Measurements from ENCODE around the gene YY1.

- TF ChIP-seq, protein P1, sequence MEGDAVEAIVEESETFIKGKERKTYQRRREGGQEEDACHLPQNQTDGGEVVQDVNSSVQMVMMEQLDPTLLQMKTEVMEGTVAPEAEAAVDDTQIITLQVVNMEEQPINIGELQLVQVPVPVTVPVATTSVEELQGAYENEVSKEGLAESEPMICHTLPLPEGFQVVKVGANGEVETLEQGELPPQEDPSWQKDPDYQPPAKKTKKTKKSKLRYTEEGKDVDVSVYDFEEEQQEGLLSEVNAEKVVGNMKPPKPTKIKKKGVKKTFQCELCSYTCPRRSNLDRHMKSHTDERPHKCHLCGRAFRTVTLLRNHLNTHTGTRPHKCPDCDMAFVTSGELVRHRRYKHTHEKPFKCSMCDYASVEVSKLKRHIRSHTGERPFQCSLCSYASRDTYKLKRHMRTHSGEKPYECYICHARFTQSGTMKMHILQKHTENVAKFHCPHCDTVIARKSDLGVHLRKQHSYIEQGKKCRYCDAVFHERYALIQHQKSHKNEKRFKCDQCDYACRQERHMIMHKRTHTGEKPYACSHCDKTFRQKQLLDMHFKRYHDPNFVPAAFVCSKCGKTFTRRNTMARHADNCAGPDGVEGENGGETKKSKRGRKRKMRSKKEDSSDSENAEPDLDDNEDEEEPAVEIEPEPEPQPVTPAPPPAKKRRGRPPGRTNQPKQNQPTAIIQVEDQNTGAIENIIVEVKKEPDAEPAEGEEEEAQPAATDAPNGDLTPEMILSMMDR (IDR thresholded peaks at IDR 0.05 in 8 of 11, conservative IDR thresholded peaks at IDR 0.05 in 3 of 11) = no peak
- no peak for TF ChIP-seq POLR2A (IDR thresholded peaks at IDR 0.05)
- peak; percentile 15 to 63 (median 24) for TF ChIP-seq POLR2AphosphoS5 (IDR thresholded peaks at IDR 0.05)
Observed at GRCh38 chr14:100305324-100306100, 66.6 kb downstream of the YY1 start.
